ENCODE data around the gene VAV2.
"Not testable (repeated sequence)": the region's sequence is repeated elsewhere in the genome, so short reads cannot be mapped to it uniquely, and the experiment has no call there.

The VAV2 gene

GRCh38 chr9:133777068-133777791 is 214.9 kb downstream of the VAV2 start:
- no peak for DNase-seq

- DNase-seq = no peak
Measured at GRCh38 chr9:133775951-133776905, 215.9 kb downstream of the VAV2 start.

DNA sequence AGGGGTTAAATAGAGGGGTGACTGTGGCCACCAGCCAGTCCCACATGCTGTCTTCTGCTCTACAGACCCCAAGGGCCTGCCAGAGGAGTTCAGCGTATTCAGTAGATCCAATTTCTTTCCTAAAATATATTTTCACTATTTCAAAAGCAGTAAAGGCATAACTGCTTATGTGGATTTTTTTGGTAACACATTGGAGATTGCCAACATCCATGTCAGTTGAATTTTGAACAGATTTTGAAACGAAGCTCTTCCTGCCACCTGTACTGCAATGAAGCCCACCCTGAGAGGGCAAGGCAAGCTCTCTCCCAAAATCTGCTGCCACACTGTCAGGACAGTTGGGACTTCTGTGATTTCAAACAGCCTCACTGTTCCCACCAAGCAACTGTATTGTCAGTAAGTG is 216.8 kb downstream of the VAV2 start:
- DNase-seq = no peak

- no peak for DNase-seq
Measured at GRCh38 chr9:133774799-133775198, 217.3 kb downstream of the VAV2 start.

DNA sequence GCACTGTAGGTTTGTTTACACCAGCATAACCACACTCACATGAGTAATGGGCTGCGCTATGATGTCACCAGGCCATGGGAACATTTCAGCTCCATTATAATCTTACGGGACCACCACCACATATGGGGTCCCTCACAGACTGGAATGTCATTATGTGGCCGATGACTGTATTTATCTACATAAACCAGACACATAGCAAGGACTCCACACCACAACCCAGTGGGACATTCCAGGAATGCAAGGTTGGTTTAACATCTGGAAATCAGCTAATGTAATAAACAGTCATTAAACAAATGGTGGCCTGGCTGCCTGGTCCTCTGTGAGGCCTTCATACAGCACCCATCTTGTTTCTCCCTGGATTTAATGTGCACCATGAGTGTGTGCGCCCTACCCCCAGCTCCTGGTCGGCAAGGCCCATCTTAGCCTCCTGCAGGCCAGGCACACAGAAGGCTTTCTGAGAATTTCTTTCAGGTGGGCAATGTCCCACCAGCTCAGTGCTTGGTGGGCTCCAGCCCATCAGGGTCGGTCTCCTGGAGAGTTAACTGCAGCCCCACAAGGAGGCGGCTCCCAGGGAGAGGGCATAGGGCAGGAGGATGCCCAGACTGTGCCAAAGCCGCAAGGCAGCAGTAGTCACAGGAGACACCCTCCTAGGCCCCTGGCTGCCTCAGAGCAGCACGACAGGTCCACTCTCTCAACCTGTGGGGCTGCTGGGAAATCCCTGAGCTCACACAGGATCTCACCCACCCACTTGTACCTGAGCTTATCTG is 218.1 kb downstream of the VAV2 start:
- no peak for DNase-seq

DNA sequence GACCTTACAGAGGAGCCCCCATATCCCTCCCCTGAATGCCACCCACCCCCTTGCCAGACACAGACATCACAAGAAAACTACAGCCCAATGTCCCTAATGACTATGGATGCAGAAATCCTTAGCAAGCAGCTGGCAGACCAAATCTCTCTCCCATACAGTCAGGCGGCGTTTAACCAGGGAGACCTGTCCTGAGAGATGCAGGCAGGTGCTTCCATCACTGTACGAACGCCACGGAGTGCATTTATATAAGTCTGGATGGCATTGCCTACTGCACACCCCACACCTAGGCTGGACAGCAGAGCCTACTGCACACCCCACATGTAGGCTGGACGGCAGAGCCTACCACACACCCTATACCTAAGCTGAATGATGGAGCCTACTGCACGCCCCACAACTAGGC is 219.5 kb downstream of the VAV2 start:
- no peak for DNase-seq

GRCh38 chr9:133771486-133772482 is 220.3 kb downstream of the VAV2 start:
- no peak for DNase-seq

DNA sequence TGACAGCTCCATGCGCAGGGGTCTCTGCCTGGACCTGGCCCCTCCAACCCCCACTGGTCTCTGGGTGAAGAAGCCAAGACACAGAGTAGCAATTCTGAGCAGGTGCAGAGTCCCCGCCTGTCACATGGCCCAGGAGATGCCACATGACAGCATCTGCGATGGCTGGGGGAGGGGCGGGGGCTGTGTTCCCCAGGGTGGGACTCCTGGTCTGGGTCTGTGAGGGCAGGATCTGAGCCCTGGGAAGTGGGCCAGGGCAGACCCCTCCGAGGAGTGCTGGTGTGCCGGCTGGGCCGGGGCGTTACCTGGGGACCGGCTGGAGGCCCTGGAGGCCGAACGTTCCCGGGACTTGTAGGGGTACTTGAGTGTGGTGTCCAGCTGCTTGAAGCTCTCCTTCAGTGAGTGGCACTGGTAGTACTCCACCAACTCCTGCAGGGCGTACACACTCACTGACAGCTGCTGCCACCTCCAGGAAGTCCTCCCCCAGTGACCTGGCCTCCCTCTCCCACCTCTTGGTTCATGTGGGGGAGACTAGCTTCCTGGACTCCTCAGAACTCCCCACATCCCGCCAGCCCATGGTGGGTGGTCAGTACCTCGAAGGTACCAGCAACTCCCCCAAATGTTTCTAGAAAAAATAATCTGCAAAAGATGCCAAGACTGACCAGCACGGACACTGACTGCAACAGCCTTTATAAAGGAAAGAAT is 221.9 kb downstream of the VAV2 start:
- no peak for DNase-seq

GRCh38 chr9:133769511-133770075 is 222.5 kb downstream of the VAV2 start:
- DNase-seq = no peak

GRCh38 chr9:133768859-133769510 is 223.1 kb downstream of the VAV2 start:
- no peak for DNase-seq

GRCh38 chr9:133768371-133768858 is 223.7 kb downstream of the VAV2 start:
- no peak for DNase-seq

DNA sequence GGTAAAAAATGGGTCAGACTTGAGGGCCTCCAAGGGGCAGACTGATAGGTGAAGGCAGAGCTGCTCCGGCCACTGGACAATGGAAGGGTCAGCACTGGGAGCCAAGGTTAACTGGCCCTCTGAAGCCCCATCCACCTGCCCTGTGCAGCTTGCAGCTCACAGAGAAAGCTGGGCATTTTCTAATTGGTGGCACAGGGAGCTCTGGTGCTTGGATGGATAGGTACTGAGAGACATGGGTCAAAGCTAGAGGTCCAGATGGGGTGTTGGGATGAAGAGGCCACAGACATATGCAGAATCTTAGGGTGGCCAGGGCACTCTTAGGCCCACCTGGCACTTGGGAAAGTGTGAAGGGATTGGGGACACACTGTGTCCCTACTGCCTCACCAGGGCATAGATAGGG is 224.5 kb downstream of the VAV2 start:
- no peak for DNase-seq

DNA sequence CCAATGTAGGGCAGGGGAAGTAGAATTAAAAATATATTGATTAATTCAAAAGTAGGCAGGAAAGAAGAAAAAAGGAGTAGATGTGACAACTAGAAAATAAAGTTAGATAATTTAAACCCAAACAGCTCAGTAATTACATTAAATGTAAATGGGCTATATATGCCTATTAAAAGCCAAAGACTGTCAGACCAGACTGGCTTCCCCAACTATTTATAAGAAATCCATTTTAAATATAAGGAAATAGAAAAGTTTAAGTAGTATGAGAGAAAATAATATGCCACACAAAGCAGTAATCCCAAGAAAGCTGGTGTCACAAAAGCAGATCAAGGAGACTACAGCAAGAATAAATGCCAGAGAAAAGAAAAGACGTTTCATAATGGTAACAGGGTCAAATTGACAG is 225.1 kb downstream of the VAV2 start:
- no peak for DNase-seq

DNA sequence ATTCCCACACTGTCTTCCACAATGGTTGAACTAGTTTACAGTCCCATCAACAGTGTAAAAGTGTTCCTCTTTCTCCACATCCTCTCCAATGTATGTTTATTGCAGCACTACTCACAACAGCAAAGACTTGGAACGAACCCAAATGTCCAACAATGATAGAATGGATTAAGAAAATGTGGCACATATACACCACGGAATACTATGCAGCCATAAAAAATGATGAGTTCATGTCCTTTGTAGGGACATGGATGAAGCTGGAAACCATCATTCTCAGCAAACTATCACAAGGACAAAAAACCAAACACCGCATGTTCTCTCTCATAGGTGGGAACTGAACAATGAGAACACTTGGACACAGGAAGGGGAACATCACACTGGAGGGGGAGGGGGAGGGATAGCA is 225.9 kb downstream of the VAV2 start:
- not testable (repeated sequence) for DNase-seq

DNA sequence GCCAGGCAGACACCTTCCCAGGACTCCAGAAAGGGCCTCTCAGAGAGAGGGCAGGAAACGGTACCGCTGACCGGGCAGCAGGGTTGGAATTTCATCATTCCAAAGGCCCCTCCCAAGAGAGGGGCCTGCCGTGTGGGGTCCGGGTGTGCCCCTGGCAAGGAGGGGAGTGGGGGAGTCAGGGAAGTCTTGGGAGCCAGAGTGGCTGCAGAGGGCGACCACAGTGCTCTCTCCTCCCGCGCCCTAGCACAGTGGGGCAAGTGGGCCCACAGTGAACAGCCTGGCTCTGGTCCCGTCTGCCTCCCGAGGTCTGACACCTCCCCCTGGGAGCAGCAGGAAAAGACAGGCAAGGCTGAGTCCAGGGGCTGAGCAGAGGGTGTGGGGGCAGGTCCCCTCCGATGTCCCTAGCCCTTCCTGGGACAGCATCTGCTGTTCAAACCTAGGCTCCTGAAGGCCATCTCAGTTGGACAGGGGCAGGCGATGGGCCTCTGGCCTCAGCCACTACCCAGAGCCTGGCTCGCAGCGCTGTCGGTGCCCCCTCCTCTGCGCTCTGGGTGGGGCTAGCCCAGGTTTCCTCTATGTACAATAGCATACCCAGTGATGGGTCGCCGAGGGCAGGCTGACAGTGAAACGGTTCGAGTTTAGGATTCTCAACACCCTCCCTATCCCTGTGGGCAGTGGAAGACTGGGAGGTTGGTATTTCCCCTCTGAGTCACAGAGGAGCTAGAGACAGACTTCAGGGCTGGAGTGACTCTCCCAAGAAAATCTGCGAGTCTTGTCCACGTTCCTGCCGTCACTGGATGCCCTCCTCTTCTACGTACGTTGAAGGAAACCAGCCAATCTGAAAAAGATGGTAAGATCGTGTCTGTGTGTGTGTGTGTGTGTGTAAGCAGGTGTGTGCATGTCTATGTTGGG is 228.6 kb downstream of the VAV2 start:
- DNase-seq = no peak

- DNase-seq = no peak
Measured at GRCh38 chr9:133762488-133763271, 229.4 kb downstream of the VAV2 start.

GRCh38 chr9:133761641-133762248 is 230.4 kb downstream of the VAV2 start:
- DNase-seq = no peak
